HL-60 (cell line): ENCODE data around the gene OSBPL5.

Experiments
- DNase-seq, 2 experiments: peaks; one replicate each; pipeline ENCODE4 v3.0.0-alpha.2; 2010 to 2020; ENCODE audit warnings: low read depth in 1 of 2, low spot score in 1 of 2
- H3K27ac ChIP-seq: fragments of 250-450 bp; sonication (Bioruptor Pico); replicated peaks from 2 replicates; pipeline ENCODE4 v1.5.1; 2020; ENCODE audit warnings: mild to moderate bottlenecking, moderate library complexity
- H3K27me3 ChIP-seq: fragments of 250-450 bp; sonication (Bioruptor Pico); 2 replicates; pipeline ENCODE4 v1.5.1; 2021; ENCODE audit warnings: mild to moderate bottlenecking, moderate library complexity; ENCODE audit not compliant: insufficient read depth, poor library complexity, severe bottlenecking
- H3K4me3 ChIP-seq: replicated peaks from 2 replicates; pipeline ENCODE4 v1.5.1; 2011; ENCODE audit warnings: mild to moderate bottlenecking, control low read depth, low read length; ENCODE audit not compliant: insufficient read depth
- CTCF ChIP-seq: IDR thresholded peaks from one replicate; pipeline ENCODE4 v1.5.1; 2011; ENCODE audit warnings: low read length, control low read depth, inconsistent platforms; ENCODE audit not compliant: insufficient read depth
- GABPA ChIP-seq: IDR thresholded peaks from 2 replicates; pipeline ENCODE4 v1.6.1; 2012; ENCODE audit warnings: low read depth
- POLR2AphosphoS5 ChIP-seq: IDR thresholded peaks from 2 replicates; pipeline ENCODE4 v1.6.1; 2012; ENCODE audit warnings: low read depth
- REST ChIP-seq: IDR thresholded peaks from 2 replicates; pipeline ENCODE4 v1.6.1; 2012; ENCODE audit warnings: low read depth; ENCODE audit not compliant: insufficient replicate concordance
- SPI1 ChIP-seq: IDR thresholded peaks from 2 replicates; pipeline ENCODE4 v1.6.1; 2012; ENCODE audit warnings: low read depth, mild to moderate bottlenecking, borderline replicate concordance

OSBPL5 gene

GRCh38 chr11:3152471-3153110 lies 12.5 kb downstream of the OSBPL5 start:
- no peak for DNase-seq
- no peak overlapping the region for H3K4me3 ChIP-seq
- TF ChIP-seq SPI1 = no peak
- no peak for TF ChIP-seq GABPA
- TF ChIP-seq CTCF = no peak
- TF ChIP-seq POLR2AphosphoS5 = no peak
- no peaks in the 10 kb centered on the region for H3K27me3 ChIP-seq
- peak overlapping the region; percentile 94 for H3K27ac ChIP-seq

GRCh38 chr11:3150726-3151125 lies 14.4 kb downstream of the OSBPL5 start:
- Histone ChIP-seq H3K27ac (no peak overlapping the region), H3K4me3 (no peak overlapping the region), H3K27me3 (no peaks in the 10 kb centered on the region)
- DNase-seq = no peak
- TF ChIP-seq CTCF (no peak), GABPA (no peak), SPI1 (no peak), REST (no peak), POLR2AphosphoS5 (no peak)

- Histone ChIP-seq H3K27me3 (no peaks in the 10 kb centered on the region), H3K4me3 (no peak overlapping the region), H3K27ac (no peak overlapping the region)
- TF ChIP-seq CTCF (no peak), SPI1 (no peak), POLR2AphosphoS5 (peak; percentile 55; the same call in 1 of the 2 replicates)
- no peak for DNase-seq
Measured at GRCh38 chr11:3149852-3150188, 15.3 kb downstream of the OSBPL5 start.

GRCh38 chr11:3148990-3149851 lies 15.9 kb downstream of the OSBPL5 start:
- no peak for DNase-seq
- Histone ChIP-seq H3K4me3 (no peak overlapping the region), H3K27me3 (no peaks in the 10 kb centered on the region), H3K27ac (no peak overlapping the region)
- no peak for TF ChIP-seq GABPA
- TF ChIP-seq POLR2AphosphoS5 = no peak; the same call in 1 of the 2 replicates
- no peak for TF ChIP-seq CTCF
- no peak for TF ChIP-seq SPI1
- TF ChIP-seq REST = no peak
